OCI-LY3 (cell line): ENCODE results near the gene RPL27.

Experiments
- CTCF ChIP-seq: fragments of 200-600, 300-600 bp; sonication (generic); IDR thresholded peaks from 2 replicates; pipeline ENCODE4 v1.5.1; 2014; ENCODE audit warnings: antibody characterized with exemption, low read length, low read depth
- EZH2phosphoT487 ChIP-seq: fragments of 200-600 bp; shearing (Covaris generic); IDR thresholded peaks from 2 replicates; pipeline ENCODE4 v1.6.1; 2018; ENCODE audit warnings: antibody characterized with exemption, mixed run types, low read depth

- TF ChIP-seq CTCF, result no peak
- no peak for TF ChIP-seq EZH2phosphoT487
Measured at GRCh38 chr17:42989141-42989540, 9.1 kb upstream of the RPL27 start.
